GM19240 (cell line): ENCODE data around the gene ABHD10.

Experiments
- DNase-seq: peaks from one replicate; pipeline ENCODE4 v3.0.0; 2011; ENCODE audit warnings: low spot score; ENCODE audit not compliant: insufficient read length

ABHD10 gene

DNA sequence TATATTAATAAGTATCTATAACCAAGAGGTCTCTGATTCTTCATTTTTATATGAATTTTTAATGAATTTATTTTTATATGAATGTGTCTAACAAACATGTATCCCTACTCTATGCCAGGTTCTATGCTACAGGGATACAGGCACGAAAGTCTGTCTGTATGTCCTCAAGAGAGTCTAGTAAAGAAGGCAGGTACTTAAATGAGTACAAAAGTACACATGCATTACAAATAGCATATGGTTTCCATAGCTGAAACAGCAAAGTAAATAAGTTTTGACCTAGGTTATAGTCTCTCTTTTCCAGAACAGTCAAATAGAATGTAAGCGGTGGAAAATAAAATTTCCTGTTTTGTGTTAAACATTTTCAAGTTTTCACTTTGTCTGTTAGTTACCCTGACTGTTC, 13.3 kb upstream of the ABHD10 start:
- DNase-seq = no peak

DNA sequence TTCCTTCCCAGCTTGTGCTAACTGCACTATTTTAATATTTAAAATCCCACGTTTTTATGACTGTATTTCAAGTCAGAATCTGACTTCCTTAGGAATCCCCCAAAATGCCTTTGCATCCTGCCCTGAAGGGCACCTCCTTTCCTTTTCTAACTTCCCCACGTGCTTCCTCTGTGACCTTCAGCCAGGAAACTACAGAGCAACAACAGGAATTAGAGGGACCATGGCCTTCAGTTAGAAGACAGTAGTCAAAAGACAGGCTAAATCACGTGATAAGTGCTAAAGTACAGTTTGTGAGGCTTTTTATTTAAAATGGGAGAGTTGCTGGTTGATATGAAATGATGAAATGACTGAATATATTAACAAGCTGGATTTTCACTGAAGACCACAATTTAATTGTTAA, 11.8 kb upstream of the ABHD10 start:
- no peak for DNase-seq

DNA sequence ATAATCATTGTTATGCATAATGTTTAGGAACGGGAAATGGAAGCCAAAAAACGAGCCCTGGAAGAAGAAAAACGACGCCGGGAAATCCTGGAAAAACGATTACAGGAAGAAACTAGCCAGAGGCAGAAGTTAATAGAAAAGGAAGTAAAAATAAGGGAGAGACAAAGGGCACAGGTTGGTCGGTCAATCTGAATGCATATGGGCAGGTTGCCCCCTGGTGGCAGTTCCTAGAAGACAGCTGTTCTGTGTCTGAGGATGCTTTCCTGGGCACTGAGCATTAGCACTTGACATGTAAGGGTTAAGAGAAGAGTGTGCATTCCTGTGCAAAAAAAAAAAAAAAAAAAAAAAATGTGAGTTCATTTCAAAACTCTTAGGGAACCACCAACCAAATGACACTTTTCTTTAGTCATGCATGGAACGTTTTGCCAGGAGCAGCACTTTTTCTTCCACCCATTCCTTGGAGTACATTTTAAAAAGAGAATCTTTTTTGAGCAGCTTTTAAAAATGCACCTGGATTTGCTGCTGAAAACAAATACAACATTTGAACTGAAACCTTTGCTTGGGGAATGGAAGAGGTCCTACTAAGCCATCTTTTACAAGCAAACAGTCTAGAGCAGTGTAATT, 11.1 kb upstream of the ABHD10 start:
- DNase-seq = peak; percentile 20

DNA sequence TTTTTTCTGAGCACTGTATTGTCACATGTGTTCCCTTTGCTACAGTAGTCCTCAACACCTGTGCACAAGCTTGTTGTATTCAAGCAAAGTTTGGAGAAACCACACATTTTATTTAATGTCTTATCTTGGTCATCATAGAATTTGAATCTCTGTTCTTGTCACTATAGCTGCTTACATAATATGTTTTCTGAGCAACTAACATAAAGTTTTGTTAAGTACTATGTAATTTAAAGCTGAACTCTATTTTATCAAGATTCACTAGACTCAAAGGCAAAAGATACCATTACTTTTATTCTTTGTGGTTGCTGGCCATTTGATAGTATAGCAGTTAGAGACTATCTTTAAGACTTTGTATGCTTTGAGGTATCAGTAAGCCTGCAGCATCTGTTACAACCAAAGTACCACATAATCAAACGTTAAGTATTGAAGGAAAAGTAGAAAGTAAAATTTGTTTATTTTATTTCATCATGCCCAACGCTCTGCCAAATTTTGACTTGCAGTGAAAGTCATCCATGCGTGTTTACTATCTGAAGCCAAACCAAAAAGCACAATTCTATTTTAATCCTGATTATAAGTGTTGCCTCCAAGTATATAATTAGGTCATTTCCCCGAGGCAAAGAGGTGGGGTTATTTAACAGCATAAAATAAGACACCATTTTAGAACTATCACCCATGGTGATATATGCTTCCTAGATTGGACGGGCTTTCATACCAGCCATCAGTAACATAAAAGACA, 10.3 kb upstream of the ABHD10 start:
- no peak for DNase-seq

DNA sequence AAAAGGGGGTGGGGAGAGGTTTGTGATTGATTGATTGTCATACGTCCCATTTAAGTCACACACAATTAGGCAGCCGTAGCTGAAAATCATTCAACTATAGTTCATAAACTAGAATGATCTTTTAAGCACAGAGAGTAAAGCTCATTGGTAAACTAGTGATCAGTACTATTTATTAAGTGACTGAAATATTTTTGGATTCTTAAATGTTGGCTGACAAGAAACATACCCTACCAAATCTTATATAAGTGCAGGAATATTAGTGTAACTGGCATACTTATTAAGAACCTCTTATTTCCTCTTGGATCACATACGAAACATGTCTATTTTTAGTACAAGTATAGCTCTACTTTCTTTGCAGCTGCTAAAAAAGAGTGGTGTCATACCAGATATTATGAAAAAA, 8.4 kb upstream of the ABHD10 start:
- DNase-seq = no peak

DNA sequence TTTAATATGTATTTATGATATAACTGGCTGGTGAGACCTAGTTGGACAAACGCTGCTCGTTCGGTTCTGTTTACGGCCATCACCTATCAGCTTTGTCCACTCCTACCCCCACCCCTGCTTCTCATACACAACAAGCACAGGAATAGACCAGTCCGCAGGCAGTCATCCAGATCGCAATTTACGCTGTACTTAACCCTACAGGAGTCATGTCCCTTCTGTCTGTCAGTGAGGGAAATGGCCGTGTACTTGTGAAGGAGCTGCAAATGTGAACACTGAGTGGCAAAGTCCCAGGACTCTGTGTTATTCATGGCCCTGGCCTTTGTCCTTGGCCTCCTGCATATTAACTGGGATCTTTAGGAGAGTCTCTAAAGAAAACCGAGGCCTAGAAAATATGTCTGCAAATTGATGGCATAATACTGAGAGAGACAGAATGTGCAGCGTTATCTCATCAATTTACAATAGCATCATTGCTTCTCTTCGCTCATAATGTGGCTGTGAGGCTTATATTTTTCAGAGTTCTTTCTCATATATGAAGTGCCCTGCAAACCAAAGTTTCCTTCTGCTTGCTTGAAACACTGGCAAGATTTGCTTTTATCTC, 7.2 kb upstream of the ABHD10 start:
- DNase-seq = no peak

DNA sequence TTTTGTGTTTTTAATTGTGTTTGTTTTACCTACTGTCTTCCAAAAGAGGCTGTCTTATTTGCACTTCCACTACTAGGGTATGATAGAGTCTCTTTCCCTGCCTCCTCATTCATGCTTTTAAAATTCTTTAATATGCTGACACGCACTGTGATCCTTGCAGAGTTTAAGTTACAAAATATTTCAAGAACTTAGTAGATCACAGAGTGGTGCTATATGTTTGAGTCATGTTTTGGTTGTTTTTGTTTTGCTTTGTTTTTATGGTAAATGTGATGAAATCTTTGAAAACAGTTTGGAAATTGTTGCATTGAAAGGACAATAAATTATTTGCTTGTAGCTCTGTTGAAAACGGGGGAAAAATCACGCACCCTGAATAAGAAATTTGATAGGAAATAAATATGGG, 5.9 kb upstream of the ABHD10 start:
- no peak for DNase-seq

DNA sequence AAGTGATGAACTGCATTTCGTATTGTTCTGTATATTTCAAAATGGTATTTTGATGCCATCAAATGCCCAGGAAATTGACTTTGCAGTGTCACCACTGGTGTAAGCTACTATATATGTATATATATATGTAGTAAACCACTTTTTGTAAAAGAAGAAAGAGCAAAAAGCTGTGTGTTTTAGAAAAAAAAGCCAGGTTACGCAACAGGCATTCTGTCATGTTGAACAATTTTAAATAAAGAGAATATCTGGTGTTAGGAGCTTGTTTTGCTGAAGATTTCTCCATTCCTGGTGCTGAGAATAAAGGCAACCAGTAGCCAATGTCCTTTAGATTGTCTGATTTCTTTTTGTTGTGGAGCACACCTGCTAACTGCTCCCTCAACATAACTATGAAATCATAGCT, 3.7 kb upstream of the ABHD10 start:
- no peak for DNase-seq

DNA sequence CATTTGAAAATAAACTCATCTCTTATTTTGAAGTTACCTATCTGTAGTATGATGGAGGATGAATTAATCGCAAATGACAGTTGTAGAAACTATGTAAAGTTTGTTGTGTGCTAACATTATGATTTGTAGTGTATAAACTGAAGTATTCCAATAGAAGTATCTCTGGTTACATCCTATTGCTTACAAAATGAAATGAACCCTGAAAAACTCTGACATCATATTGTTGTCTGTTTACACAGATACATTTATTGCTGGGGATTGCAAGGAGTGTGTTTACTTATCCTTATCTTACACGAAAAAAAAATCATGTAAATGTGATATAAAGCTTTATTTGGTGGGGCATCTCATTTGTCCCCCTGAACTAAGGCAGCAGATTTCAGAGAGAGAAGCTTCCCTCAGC, 2.6 kb upstream of the ABHD10 start:
- DNase-seq = no peak

DNA sequence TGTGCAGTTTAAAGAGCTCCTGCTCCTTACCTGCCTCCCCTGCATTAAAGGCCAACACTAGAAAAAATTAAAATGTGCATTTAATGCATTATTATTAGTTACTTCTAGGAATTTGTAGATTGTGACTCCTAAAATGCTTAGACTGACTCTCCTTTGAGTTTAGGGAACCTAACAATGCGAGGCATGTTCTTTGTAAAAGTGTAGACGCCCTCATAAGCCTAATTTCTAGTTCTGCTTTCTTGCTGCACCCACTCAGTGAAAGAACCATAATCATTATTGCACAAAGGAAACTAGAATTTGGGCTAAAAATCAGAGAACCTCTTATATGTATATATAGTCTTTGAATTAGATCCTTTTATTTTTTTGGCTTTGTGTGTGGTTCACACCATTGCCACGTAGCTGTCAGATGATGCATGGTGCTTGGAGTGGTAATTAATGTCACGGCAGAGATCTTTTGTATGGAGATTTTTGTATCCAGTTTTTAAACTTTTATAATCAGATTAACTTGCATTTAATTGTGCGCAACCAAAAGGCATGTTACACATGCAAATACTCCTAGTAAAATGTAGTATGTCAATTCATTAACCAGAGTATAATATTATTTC, 710 bp downstream of the ABHD10 start:
- no peak for DNase-seq

DNA sequence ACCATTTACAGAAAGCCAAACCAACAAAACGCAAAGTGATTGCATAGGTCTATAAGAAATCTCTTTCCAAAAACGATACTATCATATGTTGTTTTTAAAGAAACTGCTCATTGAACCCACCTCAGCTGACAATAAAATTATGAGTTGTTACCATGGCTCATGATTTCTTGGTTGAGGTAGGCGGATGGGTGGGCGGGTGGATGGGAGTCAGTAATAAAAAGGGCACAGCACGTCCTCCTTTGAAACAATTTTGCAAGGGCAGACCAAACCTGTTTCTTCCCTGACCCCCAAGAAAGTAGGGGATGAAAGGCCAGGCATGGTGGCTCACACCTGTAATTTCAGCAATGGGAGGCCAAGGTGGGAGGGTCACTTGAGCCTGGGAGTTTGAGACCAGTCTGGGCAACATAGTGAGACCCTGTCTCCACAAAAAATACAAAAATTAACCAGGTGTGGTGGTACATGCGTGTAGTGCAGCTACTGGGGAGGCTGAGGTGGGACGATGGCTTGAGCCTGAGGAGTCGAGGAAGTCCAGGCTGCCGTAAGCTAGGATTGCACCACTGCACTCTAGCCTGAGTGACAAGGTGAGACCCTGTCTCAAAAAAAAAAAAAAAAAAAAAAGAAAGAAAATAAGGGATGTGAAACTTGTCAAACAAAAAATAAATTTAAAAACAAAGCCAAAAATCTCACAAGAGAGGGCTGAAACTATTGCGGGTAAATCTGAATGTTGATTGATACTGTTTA, 2.1 kb downstream of the ABHD10 start:
- DNase-seq = no peak

DNA sequence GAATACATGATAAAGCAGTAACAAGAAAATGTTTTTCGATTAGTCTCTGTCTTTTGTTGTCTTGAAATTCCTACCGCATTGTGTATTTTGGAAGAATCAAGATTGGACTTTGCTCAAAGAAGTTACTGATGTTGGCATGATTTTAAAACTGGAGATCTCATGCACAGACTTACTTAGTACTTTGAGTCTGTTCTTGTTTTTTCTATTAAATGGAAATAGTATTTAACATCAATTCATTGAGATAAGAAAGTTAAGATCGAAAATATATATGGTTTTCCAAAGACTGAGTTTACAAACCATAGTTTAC, 2.6 kb downstream of the ABHD10 start:
- DNase-seq = no peak

DNA sequence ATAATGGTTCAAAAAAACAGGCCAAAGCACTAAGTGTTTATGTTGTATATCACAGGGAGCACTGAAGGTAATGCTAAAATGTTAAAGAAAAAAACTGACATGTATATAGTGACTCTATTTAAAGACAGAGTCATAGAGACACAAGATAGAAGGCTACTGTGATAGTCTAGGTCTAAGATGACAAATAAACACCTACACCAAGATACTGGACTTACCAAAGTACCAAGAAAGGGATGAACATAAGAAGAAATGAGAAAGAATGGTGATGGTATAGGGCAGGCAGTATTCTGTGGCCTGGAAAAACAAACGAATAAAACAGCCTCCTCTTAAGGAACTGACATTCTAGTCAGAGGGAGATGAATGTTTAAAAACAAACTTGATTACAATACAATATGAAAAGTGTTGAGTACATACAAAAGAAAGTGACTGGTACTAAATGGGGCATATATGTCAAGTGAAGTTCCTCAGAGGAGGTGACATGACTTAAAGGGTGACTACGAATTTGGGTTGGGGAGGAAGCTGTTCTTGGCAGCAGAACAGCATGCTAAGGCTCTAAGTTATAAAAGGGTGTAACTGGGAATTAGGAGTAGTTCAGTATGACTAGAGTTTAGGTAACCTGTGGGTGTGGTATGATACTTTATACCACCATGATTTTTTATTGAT, 5.9 kb downstream of the ABHD10 start:
- DNase-seq = no peak

DNA sequence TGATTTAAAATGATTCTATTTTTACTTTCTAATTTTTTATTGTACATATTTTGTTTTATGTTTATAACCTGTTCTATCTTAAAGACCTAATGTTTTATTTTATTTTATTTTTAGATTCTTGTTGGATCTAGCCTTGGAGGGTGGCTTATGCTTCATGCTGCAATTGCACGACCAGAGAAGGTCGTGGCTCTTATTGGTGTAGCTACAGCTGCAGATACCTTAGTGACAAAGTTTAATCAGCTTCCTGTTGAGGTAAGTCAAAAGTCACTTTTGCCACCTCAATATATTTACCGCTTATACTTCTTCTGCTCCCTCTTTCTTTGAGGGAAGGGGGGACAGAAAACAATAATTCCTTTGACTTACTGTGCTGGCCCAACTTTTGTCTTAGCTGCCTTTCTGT, 8.0 kb downstream of the ABHD10 start:
- DNase-seq = no peak

DNA sequence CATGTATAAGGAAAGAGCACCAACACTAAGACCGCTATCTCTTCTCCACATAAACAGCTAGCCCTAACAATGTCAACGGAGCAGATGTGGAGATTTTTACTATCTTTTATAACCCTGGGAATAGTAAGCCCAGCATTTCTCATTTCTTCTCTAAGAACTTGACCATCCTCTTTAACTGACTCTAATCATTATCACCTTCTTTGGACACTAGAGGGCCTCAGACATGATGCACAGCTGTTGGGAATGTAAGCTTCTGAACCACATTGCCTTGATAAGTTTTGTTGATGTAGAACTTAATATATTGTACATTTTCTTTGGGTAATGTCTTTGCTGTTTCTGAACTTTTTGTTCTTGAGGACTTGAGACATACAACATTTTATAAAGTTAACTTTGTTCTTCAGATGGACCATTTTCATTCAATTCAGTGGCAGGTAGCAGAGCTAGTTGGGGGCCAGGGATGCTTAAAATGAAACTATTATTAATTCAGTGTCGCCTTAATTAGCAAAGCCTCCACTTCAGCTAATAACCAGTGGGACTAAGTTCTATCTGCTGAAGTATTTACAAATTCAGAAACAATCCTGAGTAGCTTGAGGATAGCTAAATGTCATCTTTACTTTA, 10.3 kb downstream of the ABHD10 start:
- DNase-seq = no peak

DNA sequence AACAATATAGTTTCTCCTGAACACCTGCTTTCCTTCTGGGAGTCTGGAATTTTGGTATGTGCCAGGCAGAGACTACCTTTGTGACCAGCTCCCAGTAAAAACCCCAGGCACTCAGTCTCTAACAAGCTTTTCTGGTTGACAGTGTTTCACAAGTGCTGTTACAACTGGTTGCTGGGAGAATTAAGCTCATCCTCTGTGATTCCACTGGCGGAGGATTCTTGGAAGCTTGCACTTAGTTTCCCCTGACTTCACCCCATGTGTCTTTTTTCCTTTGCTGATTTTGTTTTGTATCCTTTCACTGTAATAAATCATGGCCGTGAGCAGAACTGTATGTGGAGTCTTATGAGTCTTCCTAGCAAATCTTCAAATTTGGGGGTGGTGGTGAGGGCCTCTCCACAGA, 14.2 kb downstream of the ABHD10 start:
- no peak for DNase-seq

DNA sequence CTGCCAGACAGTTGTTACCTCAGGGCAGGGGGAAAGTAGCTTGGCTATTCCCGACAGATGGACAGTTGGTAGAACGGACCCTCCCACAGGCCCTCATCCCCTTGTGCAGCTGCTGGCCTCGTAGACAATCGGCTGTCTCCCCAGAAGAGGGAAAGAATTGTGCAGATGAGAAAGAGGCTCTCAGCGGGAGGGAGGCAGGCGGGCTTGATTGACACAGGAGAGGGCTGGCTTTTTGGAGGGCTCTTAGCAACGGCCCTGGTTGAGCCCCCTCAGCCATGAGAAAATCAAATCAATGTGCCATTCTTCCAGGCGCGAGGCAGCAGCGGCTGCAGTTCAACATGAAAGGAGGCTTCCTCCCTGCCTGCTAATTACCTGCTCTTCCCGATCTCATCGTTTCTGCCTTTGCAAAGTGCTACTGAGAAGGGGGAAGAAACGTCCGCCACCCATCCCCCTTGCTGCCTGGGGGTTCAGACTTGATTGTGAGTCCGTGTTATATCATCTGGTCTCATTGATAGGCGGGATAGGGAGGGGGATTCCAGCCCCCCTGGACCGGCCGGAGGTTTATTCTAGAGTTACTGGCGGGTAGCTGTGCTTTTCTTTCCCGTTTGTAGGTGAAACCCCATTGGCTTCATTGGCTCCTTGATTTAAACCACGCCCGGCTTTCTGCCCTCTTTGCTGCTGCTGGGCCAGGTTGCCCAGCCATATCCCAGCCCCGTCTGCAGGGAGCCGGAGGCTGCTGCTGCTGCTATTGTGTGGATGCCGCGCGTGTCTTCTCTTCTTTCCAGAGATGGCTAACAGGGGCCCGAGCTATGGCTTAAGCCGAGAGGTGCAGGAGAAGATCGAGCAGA, 20.0 kb downstream of the ABHD10 start, which contains the start of gene TAGLN3:
Gene TAGLN3, plus strand, starts transcription at position 287 of the 848 bp plus-strand sequence. Its CDS starts 501 bp downstream, at position 788.
- no peak for DNase-seq

DNA sequence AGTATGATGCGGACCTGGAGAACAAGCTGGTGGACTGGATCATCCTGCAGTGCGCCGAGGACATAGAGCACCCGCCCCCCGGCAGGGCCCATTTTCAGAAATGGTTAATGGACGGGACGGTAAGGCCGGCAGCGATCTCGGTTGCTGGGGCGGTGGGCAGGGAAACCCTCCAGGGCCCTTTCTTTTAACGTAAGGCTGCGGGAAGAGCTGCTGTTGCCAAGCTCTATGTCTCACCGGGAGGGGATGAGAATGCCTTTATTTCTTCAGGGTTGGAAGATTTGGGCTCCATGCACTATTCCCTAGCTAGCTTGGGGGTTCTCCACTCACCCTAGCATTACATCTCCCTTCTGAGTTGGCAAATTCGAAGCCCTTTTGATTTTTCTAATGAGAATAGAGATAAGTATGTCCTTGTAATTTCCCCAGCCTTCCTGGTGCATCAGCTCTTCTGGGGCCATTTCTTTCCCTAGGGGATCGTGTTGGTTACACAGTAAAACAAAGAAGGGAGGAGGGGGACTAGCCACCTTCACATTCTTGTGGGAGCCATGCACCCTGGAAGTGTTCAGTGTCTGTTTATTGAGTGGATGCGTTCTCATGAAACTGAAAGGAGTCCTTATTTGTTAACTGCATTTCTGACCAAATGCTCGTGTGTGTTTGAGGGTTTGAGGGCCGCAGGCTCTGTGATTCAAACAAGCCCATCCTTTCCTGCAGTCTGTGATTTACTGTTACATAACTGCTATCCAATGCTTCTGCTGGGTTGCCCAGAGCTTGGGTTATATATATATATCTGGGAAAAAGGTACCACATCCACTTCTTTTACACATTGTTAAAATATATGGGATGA, 20.9 kb downstream of the ABHD10 start:
- no peak for DNase-seq

DNA sequence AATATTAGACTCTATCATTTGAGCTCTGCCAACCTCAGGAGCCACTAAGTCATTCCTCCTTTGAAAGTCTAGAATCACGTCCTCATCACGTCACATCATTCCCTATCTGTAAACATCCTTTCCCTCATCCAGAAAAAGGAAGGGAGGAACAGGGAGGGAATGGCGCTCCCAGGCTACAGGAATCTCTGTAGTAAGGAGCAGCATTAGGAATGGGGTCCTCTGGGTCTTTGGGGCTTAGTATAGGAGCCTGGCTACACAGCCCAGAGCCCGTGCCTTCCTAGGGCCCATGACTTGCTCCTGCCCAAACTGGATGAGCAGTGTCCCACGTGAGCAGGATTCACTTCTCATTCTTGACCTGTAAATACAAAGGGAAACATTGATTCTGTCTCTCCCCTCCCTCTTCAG, 21.5 kb downstream of the ABHD10 start:
- DNase-seq = no peak
